Ovary (tissue), 9 donors: ENCODE data around the gene ABHD12B. TPM values are rescaled to one million over a fixed set of nuclear protein-coding genes. Genes with fewer than 3 reads are reported as not detected.
A peak's percentile ranks its signal among the peaks of the same experiment; 100 is the strongest.

ENCODE experiments used
- DNase-seq, 5 donors: peaks; one replicate each; pipeline ENCODE4 v3.0.0-alpha.2; 2019 to 2020
- H3K27ac ChIP-seq, 2 donors: fragments of 200-600 bp; one replicate each; pipeline versions ENCODE4 v1.5.1 to v1.8.0; 2019 to 2022
- H3K27me3 ChIP-seq: fragments of 200-600 bp; one replicate; pipeline ENCODE4 v1.8.0; 2022
- H3K36me3 ChIP-seq: fragments of 200-600 bp; sonication (generic); one replicate; pipeline ENCODE4 v1.5.1; 2019
- H3K4me1 ChIP-seq: one replicate; pipeline ENCODE4 v1.8.1; 2013; ENCODE audit warnings: mild to moderate bottlenecking, moderate library complexity; ENCODE audit not compliant: insufficient read depth
- H3K4me3 ChIP-seq: fragments of 200-600 bp; sonication (generic); one replicate; pipeline ENCODE4 v1.5.1; 2017
- H3K9me3 ChIP-seq, 2 donors: fragments of 200-600 bp in 1 of 2; sonication (generic) in 1 of 2; one replicate each; pipeline versions ENCODE4 v1.5.1 to v1.8.1; 2013 to 2019; ENCODE audit warnings: mild to moderate bottlenecking in 1 of 2, moderate library complexity in 1 of 2
- EP300 ChIP-seq: sonication (generic); formaldehyde crosslinking; IDR thresholded peaks from one replicate; pipeline ENCODE4 v1.6.1; 2017; ENCODE audit warnings: antibody characterized with exemption
- POLR2A ChIP-seq: fragments of 450-650 bp; IDR thresholded peaks from one replicate; pipeline ENCODE4 v1.6.1; 2017; ENCODE audit warnings: antibody characterized with exemption, mild to moderate bottlenecking, moderate library complexity
- WGBS, 3 donors: extraction: QIAGEN DNeasy Blood & Tissue Kit in 1 of 3; methylation state at CpG; one replicate each; pipeline versions ENCODE4 v1.1.5 to v1.1.7; 2013 to 2017; 5-methylcytosine and 5-hydroxymethylcytosine counted together
- intact Hi-C, 4 donors: fragments of 100-400 bp; cut with DNase I; formaldehyde crosslinking; loops; one replicate each; pipeline versions ENCODE4 v1.11.0 to v1.15.1; 2022 to 2023
- polyA plus RNA-seq, 2 donors: library from polyadenylated mRNA; stranded (reverse); fragments of 200-250 nt in 1 of 2; fragments of 350-450 nt in 1 of 2; fragmentation: Illumina TruSeq in 1 of 2; extraction: RNeasy Lipid Tissue Mini Kit (QIAGEN cat#74804) in 1 of 2; gene quantifications; one replicate each; pipeline ENCODE4 v1.2.3, GENCODE V29; 2013 to 2014
- total RNA-seq, 7 donors: library from RNA; depleted of rRNA in 2 of 7; stranded (reverse); fragments of >200 nt in 2 of 7; fragmentation: NEBNext Ultra II Directional in 3 of 7; extraction: Animal tissue kit (Norgen Biotek cat#: 25700) in 3 of 7; gene quantifications; one replicate each; pipeline versions ENCODE4 v1.1.0 to v1.2.4, GENCODE V29; 2016 to 2023
- TF ChIP-seq, protein P1 (sequence below), 3 donors: fragments of 450-650 bp in 2 of 3; fragments of 200-600 bp in 1 of 3; IDR thresholded peaks; one replicate each; pipeline versions ENCODE4 v1.5.1 to v1.8.0; 2016 to 2022; ENCODE audit warnings: antibody characterized with exemption in 3 of 3, mild to moderate bottlenecking in 1 of 3
- donor health status: DM: no; HTN: no; CAD: no; lungs with moderate emphysema.
- donor health status: DM: no; HTN: no; CAD: no.
- donor health status: Bipolar disorder and iron deficiency.
- donor health status: DM: yes; HTN: yes; CAD: no.
- donor health status: DM: no; HTN: no; CAD: no.
- donor health status: DM: yes; HTN: yes; CAD: no.

Gene ABHD12B
- total and polyA plus RNA-seq, 9 donors = 0.45 to 5.1 (median 0.84) TPM; not detected in 6

DNA sequence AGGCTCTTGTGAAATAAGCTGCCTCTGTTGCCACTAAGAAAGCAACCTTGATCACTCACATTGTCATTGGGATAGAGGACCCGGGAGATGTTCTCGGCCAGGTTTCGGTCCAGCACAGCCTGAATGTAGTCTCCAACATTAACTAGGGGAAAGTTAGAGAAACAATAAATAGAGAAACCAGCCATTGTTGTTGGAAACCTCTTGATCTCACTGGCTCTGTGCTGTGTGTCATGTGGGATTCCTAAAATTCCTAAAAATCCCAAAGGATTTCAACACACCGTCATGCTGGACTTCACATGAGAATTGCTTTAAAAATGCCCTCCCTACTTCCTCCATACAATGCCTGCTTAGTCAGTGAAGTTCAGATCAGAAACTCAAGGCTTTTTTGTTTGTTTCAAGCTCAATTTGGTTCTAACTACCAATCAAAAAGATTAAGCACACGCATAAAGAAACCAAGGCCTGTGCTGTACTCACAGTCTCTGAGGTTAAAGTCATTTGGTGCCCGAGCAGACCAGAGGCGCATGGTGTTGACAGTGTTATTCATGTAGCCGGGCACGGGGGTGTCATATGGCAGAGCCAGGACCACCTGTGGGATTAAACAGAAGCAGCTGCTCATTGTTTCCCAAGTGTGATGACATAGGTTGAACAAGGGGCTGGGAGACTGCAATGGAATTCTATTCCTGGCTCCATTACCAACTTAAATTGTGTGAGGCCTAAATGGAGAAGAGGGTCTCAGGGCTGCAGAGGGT is 48.8 kb downstream of the ABHD12B start:
- no peak for TF ChIP-seq POLR2A
- TF ChIP-seq, protein P1, sequence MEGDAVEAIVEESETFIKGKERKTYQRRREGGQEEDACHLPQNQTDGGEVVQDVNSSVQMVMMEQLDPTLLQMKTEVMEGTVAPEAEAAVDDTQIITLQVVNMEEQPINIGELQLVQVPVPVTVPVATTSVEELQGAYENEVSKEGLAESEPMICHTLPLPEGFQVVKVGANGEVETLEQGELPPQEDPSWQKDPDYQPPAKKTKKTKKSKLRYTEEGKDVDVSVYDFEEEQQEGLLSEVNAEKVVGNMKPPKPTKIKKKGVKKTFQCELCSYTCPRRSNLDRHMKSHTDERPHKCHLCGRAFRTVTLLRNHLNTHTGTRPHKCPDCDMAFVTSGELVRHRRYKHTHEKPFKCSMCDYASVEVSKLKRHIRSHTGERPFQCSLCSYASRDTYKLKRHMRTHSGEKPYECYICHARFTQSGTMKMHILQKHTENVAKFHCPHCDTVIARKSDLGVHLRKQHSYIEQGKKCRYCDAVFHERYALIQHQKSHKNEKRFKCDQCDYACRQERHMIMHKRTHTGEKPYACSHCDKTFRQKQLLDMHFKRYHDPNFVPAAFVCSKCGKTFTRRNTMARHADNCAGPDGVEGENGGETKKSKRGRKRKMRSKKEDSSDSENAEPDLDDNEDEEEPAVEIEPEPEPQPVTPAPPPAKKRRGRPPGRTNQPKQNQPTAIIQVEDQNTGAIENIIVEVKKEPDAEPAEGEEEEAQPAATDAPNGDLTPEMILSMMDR (IDR thresholded peaks at IDR 0.05) = no peak
- no peak for TF ChIP-seq EP300
- 20 to 45% (median 22%) methylated on average over 9 of the region's 9 CpGs for WGBS, 3 donors
- Histone ChIP-seq H3K27ac (peak overlapping the region in 1 of 2 donors; percentile 28), H3K4me1 (peaks cover 6% of the 10 kb centered on the region), H3K4me3 (no peak overlapping the region), H3K9me3 (no peaks in the 10 kb centered on the region), H3K27me3 (no peaks in the 10 kb centered on the region), H3K36me3 (no peaks in the 10 kb centered on the region)
- intact Hi-C loops = no loop called here
- DNase-seq = peak in 1 of 5 donors; percentile 14

DNA sequence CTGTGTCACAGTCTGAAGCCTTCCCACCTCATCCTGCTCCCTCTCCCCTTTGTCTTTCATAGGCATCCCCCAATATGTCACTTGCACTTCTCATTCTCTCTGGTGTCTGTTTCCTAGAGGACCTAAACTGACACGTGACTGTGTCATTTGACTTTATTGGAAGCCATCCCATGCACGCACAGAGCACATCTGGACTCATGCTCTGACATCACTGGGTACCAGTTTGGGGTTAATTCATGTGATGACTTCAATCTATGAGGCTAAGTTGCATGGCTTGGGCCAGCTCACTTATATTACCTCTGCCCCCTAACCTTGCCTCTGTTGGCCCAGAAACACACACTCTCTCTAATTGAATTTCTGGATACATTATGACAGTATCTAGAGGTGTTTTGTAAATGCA is 51.0 kb downstream of the ABHD12B start:
- Histone ChIP-seq H3K27ac (no peak overlapping the region), H3K27me3 (no peaks in the 10 kb centered on the region), H3K4me3 (no peak overlapping the region), H3K9me3 (no peaks in the 10 kb centered on the region), H3K36me3 (no peaks in the 10 kb centered on the region), H3K4me1 (peaks cover 6% of the 10 kb centered on the region)
- TF ChIP-seq POLR2A = no peak
- TF ChIP-seq, protein P1 (IDR thresholded peaks at IDR 0.05) = no peak
- no peak for TF ChIP-seq EP300
- intact Hi-C loops = no loop called here
- WGBS, 3 donors = 96 to 98% (median 98%) methylated on average over 2 of the region's 2 CpGs
- no peak for DNase-seq

DNA sequence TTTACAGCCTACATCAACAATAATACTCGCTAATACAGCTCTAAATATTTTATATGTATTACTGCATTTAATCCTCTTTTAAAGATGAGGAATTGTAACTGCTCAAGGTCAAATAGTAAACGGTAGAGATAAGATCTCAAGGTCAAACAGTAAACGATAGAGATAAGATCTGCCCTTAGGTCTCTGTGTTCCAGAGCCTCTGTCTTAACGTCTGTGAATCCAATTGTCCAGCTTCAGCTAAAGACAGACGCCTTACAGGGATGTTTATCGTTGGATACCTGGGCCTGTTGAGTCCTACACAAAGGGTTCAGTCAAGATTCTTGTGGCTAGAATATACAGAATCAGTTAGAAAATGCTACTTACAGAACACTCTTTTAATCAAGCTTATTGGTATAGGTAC is 52.4 kb downstream of the ABHD12B start:
- no peaks in the 10 kb centered on the region for H3K36me3 ChIP-seq
- intact Hi-C loops = no loop called here

DNA sequence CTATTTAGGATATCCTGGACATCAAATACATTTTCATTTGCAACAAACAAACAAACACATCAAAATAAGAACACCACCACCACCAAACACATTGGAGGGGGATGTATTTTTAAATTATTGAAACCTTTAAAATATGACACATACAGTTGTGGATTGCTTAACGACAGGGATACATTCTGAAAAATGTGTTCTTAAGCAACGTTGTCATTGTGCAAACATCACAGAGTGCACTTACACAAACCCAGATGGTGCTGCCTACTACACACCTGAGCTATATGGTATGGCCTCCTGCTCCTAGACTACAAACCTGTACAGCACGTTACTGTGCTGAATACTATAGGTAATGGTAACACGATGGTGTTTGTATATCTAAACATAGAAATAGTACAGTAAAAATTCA is 53.0 kb downstream of the ABHD12B start:
- no peaks in the 10 kb centered on the region for H3K9me3 ChIP-seq
- H3K4me1 ChIP-seq = peaks cover 6% of the 10 kb centered on the region
- intact Hi-C loops = no loop called here
- TF ChIP-seq EP300 = no peak
- no peak for TF ChIP-seq POLR2A
- TF ChIP-seq, protein P1 (IDR thresholded peaks at IDR 0.05) = no peak
- 87 to 89% (median 88%) methylated on average over 4 of the region's 4 CpGs for WGBS, 3 donors
- DNase-seq = no peak
- no peaks in the 10 kb centered on the region for H3K36me3 ChIP-seq
- no peaks in the 10 kb centered on the region for H3K27me3 ChIP-seq
- H3K4me3 ChIP-seq = no peak overlapping the region
- H3K27ac ChIP-seq = no peak overlapping the region

More for the DNA sequence above, 52.4 kb downstream of the ABHD12B start:
- Histone ChIP-seq H3K9me3 (no peaks in the 10 kb centered on the region), H3K27ac (no peak overlapping the region), H3K4me3 (no peak overlapping the region), H3K27me3 (no peaks in the 10 kb centered on the region), H3K4me1 (peaks cover 6% of the 10 kb centered on the region)
- TF ChIP-seq EP300 (no peak), POLR2A (no peak)
- TF ChIP-seq, protein P1 (IDR thresholded peaks at IDR 0.05) = no peak
- whole genome bisulfite sequencing, 3 donors = 47 to 54% (median 49%) methylated on average over 6 of the region's 6 CpGs
- no peak for DNase-seq
